Neuron (in vitro differentiated cells): ENCODE results near the gene IL17RC.

Experiments used
- H2AFZ ChIP-seq: one replicate; pipeline ENCODE4 v1.6.1; 2013; ENCODE audit warnings: low read depth, mild to moderate bottlenecking, inconsistent platforms, low read length, moderate library complexity
- H3K27me3 ChIP-seq: one replicate; pipeline ENCODE4 v1.6.1; 2013; ENCODE audit warnings: low read length; ENCODE audit not compliant: insufficient read depth
- H3K36me3 ChIP-seq: one replicate; pipeline ENCODE4 v1.6.1; 2013; ENCODE audit warnings: low read length; ENCODE audit not compliant: insufficient read depth
- H3K4me1 ChIP-seq: one replicate; pipeline ENCODE4 v1.6.1; 2013; ENCODE audit warnings: low read length; ENCODE audit not compliant: insufficient read depth
- H3K4me3 ChIP-seq: 2 replicates; pipeline ENCODE4 v1.5.1; 2013; ENCODE audit warnings: mild to moderate bottlenecking, low read length, moderate library complexity
- H3K9me3 ChIP-seq: one replicate; pipeline ENCODE4 v1.6.1; 2013; ENCODE audit warnings: low read length

IL17RC gene

DNA sequence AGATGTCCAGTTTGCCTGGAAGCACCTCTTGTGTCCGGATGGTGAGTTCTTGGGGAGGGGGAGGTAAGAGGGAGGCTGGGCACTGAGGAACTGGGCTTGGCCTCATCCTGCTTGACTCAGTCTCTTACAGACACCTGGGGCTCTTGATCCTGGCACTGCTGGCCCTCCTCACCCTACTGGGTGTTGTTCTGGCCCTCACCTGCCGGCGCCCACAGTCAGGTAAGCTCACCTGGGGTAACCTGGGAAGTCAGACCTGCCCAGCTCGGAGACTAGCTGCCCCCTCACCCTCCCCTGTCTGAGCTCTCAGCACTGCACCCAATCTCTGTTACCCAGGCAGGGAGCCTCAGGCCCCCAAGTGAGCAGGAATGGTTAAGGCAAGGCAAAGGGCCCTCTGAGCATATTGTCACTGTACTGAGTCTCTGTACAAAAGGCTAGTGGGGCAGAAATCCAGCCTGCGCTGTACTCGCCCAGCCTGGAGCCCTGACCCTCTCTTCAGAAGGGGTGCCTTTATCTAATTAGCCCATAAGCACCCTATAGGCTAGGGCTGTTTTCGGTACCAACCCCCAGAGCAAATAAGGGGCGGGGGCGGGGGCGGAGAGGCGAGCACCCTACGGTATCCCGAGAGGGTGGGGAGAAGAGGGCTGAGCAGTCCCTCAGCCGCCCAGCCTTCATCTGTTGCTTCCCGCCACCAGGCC lies 2.2 kb upstream of the IL17RC start:
- Histone ChIP-seq H3K4me1 (peaks cover 6% of the 10 kb centered on the region), H3K36me3 (no peaks in the 10 kb centered on the region), H3K9me3 (no peaks in the 10 kb centered on the region), H3K27me3 (no peaks in the 10 kb centered on the region), H2AFZ (no peak overlapping the region), H3K4me3 (no peak overlapping the region)

DNA sequence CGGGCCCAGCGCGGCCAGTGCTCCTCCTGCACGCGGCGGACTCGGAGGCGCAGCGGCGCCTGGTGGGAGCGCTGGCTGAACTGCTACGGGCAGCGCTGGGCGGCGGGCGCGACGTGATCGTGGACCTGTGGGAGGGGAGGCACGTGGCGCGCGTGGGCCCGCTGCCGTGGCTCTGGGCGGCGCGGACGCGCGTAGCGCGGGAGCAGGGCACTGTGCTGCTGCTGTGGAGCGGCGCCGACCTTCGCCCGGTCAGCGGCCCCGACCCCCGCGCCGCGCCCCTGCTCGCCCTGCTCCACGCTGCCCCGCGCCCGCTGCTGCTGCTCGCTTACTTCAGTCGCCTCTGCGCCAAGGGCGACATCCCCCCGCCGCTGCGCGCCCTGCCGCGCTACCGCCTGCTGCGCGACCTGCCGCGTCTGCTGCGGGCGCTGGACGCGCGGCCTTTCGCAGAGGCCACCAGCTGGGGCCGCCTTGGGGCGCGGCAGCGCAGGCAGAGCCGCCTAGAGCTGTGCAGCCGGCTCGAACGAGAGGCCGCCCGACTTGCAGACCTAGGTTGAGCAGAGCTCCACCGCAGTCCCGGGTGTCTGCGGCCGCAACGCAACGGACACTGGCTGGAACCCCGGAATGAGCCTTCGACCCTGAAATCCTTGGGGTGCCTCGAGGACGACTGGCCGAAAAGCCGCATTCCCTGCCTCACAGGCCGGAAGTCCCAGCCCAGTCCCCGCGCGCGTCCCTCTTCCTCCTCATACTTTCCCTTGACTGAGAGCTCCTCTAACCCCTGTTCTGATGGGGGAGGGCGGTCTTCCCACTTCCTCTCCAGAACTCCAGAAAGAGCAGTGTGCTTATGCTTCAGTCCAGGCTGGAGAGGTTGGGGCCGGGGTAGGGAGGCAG lies 1.4 kb upstream of the IL17RC start:
- Histone ChIP-seq H3K9me3 (no peaks in the 10 kb centered on the region), H3K4me3 (peak overlapping the region; percentile 16), H3K27me3 (no peaks in the 10 kb centered on the region), H3K36me3 (no peaks in the 10 kb centered on the region), H2AFZ (no peak overlapping the region), H3K4me1 (peaks cover 6% of the 10 kb centered on the region)

DNA sequence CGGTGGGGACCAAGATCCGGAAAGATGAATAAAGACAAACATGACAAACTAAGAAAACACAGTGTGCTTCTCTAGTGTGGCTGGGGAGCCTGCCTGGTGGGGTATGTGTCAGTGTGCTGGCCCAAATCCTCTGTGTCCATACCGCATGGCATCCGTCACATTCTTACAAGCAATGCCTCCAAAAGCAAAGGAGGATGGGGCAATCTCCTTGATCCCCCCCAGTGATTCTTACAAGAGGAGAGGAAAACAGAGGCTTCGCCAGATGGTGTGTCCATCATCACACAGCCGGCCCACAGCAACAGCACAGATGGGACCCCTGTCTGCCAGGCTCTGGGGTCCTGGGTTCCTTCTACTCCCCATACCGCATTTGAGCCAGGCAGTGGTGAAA lies 558 bp upstream of the IL17RC start:
- H3K36me3 ChIP-seq, result no peaks in the 10 kb centered on the region
- H2AFZ ChIP-seq, result peak overlapping the region; percentile 80
- peaks cover 6% of the 10 kb centered on the region for H3K4me1 ChIP-seq
- H3K9me3 ChIP-seq, result no peaks in the 10 kb centered on the region
- H3K27me3 ChIP-seq, result no peaks in the 10 kb centered on the region
- peak overlapping the region; percentile 17 for H3K4me3 ChIP-seq

DNA sequence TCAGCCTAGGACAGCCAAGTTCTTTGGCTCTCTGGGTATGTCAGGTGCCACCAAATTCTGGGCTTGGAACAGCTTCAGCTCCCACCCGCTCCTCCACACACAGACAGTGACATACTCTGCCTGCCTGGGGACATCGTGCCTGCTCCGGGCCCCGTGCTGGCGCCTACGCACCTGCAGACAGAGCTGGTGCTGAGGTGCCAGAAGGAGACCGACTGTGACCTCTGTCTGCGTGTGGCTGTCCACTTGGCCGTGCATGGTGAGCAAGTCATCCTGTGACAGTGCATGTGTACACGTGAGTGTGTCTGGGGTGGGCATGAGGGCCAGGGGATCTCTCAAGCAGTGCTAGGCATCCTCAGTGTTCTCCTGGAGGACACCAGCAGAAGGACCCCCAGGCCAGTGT lies 922 bp downstream of the IL17RC start:
- no peaks in the 10 kb centered on the region for H3K9me3 ChIP-seq
- peaks cover 6% of the 10 kb centered on the region for H3K4me1 ChIP-seq
- H2AFZ ChIP-seq, result no peak overlapping the region
- H3K27me3 ChIP-seq, result no peaks in the 10 kb centered on the region
- no peaks in the 10 kb centered on the region for H3K36me3 ChIP-seq
- no peak overlapping the region for H3K4me3 ChIP-seq

DNA sequence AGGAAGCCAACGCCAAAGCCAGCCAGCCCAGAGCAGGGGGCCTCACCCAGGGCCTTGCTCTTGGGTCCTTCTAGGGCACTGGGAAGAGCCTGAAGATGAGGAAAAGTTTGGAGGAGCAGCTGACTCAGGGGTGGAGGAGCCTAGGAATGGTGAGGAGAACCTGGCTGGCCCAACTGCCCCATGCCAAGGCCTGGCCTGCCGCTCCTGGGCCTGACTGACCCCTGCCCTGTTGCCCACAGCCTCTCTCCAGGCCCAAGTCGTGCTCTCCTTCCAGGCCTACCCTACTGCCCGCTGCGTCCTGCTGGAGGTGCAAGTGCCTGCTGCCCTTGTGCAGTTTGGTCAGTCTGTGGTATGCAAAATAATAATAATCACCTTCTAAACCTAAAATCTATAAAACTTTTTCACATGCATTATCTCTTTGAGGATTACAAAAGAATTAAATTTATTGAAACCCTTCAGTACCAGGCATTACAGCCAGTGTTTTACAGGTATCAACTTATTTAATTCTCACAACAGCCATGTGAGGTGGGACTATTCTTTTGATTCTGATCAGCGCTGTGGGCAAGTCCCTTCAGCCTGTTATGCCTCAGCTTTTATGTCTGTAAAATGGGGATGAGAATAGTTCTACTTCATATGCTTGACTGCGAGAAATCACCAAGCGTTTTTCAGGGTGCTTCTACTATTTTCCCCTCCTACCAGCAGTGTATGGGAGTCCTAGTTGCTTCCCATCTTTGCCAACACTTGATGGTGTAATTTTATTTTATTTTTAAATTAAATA lies 1.6 kb downstream of the IL17RC start:
- Histone ChIP-seq H3K9me3 (no peaks in the 10 kb centered on the region), H3K27me3 (no peaks in the 10 kb centered on the region), H3K4me1 (peaks cover 6% of the 10 kb centered on the region), H3K36me3 (no peaks in the 10 kb centered on the region), H3K4me3 (no peak overlapping the region), H2AFZ (no peak overlapping the region)

DNA sequence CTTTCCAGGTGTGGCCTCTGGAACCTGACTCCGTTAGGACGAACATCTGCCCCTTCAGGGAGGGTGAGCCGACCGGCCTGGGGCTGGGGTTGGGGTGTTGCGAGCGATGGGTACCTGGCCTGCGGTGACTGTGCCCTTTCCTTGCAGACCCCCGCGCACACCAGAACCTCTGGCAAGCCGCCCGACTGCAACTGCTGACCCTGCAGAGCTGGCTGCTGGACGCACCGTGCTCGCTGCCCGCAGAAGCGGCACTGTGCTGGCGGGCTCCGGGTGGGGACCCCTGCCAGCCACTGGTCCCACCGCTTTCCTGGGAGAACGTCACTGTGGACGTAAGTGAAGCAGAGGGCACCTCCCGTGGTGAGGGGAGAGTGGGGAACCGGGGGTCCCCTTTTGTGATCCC lies 11.3 kb downstream of the IL17RC start:
- Histone ChIP-seq H3K4me3 (no peak overlapping the region), H3K9me3 (peaks cover 4% of the 10 kb centered on the region), H3K4me1 (no peaks in the 10 kb centered on the region), H2AFZ (no peak overlapping the region), H3K36me3 (no peaks in the 10 kb centered on the region), H3K27me3 (no peaks in the 10 kb centered on the region)

DNA sequence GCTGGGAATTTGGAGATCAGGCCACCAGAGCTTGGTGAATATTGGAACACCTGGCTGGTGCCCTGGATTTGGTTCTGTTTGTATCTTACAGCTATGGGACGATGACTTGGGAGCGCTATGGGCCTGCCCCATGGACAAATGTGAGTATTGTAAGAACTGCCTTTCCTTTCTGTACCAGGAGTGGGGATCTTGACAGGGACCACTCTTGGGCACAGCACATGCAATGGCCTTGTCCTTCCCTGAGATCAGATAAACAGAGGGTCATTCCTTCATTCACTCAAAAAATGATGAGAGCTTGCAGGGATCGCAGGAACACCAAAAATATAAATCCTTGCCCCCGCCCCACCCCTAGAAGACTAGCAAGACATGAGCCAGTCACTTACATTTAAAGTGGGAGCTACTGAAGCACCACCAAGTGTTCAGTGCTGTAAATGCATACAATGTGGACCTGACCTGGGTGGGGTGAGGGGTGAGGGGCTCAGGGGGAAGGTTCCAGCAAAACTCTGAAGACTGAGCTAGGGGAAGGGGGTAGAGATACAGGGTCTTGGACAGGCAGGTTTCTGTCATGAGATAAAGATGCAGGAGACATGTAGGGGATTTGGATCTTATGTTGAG lies 14.0 kb downstream of the IL17RC start:
- H3K36me3 ChIP-seq, result no peaks in the 10 kb centered on the region
- H3K4me1 ChIP-seq, result peaks cover 6% of the 10 kb centered on the region
- H3K27me3 ChIP-seq, result no peaks in the 10 kb centered on the region
- peaks cover 4% of the 10 kb centered on the region for H3K9me3 ChIP-seq
- H3K4me3 ChIP-seq, result no peak overlapping the region
- no peak overlapping the region for H2AFZ ChIP-seq

DNA sequence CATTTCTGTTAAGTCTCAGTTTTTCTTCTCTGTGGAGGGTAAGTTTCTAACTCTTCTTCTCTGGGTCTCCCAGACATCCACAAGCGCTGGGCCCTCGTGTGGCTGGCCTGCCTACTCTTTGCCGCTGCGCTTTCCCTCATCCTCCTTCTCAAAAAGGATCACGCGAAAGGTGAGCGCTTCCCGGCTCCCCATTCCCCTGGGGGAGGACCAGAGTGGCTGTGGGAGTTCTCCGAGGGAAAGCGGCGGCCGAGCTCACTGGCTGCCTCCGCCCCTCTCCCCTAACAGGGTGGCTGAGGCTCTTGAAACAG lies 15.6 kb downstream of the IL17RC start:
- Histone ChIP-seq H3K9me3 (peaks cover 4% of the 10 kb centered on the region), H2AFZ (peak overlapping the region; percentile 95), H3K4me1 (peaks cover 6% of the 10 kb centered on the region), H3K4me3 (peak overlapping the region; percentile 95), H3K36me3 (peaks cover 2% of the 10 kb centered on the region), H3K27me3 (no peaks in the 10 kb centered on the region)

DNA sequence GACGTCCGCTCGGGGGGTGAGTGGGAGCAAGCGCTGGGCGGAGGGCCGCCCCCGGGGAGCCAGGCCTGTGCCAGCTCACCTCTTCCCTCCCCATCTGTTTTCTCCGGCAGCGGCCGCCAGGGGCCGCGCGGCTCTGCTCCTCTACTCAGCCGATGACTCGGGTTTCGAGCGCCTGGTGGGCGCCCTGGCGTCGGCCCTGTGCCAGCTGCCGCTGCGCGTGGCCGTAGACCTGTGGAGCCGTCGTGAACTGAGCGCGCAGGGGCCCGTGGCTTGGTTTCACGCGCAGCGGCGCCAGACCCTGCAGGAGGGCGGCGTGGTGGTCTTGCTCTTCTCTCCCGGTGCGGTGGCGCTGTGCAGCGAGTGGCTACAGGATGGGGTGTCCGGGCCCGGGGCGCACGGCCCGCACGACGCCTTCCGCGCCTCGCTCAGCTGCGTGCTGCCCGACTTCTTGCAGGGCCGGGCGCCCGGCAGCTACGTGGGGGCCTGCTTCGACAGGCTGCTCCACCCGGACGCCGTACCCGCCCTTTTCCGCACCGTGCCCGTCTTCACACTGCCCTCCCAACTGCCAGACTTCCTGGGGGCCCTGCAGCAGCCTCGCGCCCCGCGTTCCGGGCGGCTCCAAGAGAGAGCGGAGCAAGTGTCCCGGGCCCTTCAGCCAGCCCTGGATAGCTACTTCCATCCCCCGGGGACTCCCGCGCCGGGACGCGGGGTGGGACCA lies 16.1 kb downstream of the IL17RC start:
- Histone ChIP-seq H3K36me3 (peaks cover 7% of the 10 kb centered on the region), H3K4me1 (peaks cover 6% of the 10 kb centered on the region), H3K9me3 (peaks cover 4% of the 10 kb centered on the region), H2AFZ (peak overlapping the region; percentile 95), H3K4me3 (peak overlapping the region; percentile 95), H3K27me3 (no peaks in the 10 kb centered on the region)

DNA sequence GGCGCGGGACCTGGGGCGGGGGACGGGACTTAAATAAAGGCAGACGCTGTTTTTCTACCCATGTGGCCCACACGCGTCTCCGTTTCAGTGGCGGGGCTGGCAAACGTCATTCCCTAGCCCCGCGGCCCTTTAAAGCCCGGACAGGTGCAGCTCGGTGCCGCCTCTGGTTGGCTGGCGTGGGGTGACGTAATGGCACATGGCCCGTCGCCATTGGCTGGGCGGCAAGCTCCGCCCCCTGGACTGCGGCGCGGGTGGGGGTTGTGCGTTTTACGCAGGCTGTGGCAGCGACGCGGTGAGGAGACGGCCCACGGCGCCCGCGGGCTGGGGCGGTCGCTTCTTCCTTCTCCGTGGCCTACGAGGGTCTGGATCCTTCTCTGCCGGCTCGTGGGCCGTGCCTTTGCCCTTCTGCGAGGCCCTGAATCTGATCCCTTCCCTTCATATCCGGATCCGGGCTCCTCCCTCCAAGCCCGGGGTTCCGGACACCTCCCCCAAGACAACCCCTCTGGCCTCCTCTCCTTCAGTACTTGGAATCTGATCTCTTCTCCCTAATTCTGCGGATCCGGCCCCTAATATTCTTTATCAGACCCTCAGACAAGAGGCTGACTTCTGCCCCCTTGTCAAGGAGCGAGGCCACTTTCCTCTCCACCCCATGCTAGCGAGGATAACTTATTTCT lies 16.8 kb downstream of the IL17RC start, which contains the start of gene CRELD1:
CRELD1 (plus strand) TSS at position 274 of the 674 bp plus-strand sequence. CDS start 605 bp downstream, outside the sequence.
- peaks cover 4% of the 10 kb centered on the region for H3K9me3 ChIP-seq
- H3K4me3 ChIP-seq, result peak within 1 kb of the TSS; percentile 95
- peaks cover 7% of the 10 kb centered on the region for H3K36me3 ChIP-seq
- peaks cover 6% of the 10 kb centered on the region for H3K4me1 ChIP-seq
- peak within 1 kb of the TSS; percentile 95 for H2AFZ ChIP-seq
- H3K27me3 ChIP-seq, result no peaks in the 10 kb centered on the region

DNA sequence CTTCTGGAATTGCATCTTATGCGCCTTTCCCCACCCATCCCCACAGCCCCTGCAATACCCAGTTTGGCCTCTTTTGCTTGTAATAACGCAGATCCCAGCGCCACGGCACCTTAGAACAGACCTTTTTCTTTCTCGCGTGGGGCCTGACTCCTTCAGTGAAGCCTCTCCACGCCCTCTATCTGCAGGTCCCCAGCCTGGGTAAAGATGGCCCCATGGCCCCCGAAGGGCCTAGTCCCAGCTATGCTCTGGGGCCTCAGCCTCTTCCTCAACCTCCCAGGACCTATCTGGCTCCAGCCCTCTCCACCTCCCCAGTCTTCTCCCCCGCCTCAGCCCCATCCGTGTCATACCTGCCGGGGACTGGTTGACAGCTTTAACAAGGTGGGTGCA lies 17.3 kb downstream of the IL17RC start:
- peaks cover 4% of the 10 kb centered on the region for H3K9me3 ChIP-seq
- peaks cover 6% of the 10 kb centered on the region for H3K4me1 ChIP-seq
- peaks cover 7% of the 10 kb centered on the region for H3K36me3 ChIP-seq
- H2AFZ ChIP-seq, result peak overlapping the region; percentile 95
- H3K4me3 ChIP-seq, result peak overlapping the region; percentile 95
- H3K27me3 ChIP-seq, result no peaks in the 10 kb centered on the region

DNA sequence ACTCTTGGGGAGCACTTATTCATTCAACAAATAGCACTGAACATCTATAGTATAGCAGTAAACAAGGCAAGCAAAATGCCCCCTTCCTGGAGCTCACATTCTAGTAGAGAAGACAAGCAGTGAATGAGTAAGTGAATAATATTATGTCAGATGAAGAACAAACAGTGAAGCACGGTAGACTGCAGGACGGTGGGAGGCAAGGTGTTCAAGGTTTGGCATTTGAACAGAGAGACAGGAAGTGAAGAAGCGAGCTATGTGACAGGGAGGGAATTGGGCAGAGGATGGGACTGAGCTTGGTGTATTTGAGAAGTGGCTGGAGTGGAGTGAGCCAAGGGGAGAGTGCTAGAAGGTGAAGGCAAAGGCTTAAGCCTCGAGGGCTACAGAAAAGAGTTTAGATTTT lies 18.1 kb downstream of the IL17RC start:
- Histone ChIP-seq H3K9me3 (peaks cover 4% of the 10 kb centered on the region), H3K4me3 (no peak overlapping the region), H3K36me3 (peaks cover 7% of the 10 kb centered on the region), H3K4me1 (peaks cover 6% of the 10 kb centered on the region), H3K27me3 (no peaks in the 10 kb centered on the region), H2AFZ (no peak overlapping the region)
